HuH-7.5 (cell line): ENCODE measurements around the gene SLC9A3.

Source experiments
- DNase-seq: peaks from one replicate; pipeline ENCODE4 v3.0.0; 2011; ENCODE audit warnings: low spot score

The SLC9A3 gene

DNA sequence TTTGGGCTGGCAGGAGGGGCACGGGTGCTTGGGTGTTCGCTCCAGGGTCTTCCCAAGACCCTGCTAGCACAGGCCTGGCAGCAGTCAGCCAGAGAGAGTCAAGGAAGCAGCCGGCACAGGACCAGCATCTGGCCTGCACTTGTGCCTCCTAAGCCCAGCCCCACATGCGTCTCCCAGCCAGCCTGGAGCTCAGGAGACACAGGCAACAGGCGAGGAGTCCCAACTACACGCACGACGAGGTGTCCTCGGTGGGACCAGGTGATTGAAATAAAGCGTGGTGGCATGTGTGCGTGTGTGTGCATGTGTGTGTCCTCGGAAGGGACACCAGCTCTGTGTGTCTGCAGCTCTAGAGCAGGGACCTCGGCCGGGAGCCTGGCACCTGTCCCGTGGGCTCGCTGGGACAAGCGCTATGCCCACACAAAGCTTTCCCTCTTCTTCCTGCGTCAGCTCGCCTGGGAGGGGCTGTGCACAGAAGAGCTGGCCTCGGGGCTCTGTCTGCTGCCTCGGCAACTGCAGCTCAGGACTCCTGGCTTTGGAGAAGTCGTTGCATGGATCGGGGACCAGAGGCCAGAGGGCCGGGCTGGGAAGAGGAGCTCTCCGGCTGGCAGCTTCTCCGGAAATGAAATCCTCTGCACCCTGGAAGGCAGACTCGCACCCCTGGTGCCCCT lies 14.7 kb upstream of the SLC9A3 start:
- no peak for DNase-seq

DNA sequence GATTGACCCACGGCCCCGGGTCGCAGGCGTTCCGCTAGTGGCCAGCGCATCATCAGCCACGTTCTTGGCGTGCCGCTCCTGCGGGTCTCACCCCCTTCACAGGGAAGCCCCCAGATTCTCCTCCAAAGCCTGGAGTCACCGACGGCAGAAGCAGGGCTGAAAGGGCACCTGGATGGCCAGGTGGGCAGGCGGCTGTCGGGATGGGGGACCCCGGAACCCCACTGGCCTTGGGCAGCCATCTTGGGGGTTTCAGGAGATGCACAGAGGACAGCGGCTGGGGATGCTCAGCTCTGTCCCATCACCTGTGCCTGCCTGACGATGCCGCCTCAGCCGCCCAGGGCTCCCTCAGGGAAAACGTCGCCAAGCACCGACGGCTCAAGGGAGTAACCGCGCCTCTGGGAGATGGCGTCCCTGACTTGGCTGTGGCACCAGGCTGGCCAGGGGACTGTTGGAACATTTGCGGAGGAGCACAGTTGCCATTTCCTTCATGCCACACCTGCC lies 14.1 kb upstream of the SLC9A3 start:
- no peak for DNase-seq

- DNase-seq = no peak
These were observed 13.4 kb upstream of the SLC9A3 start for GRCh38 chr5:537621-538071.

GRCh38 chr5:537098-537497 lies 12.8 kb upstream of the SLC9A3 start:
- DNase-seq = no peak

- DNase-seq = no peak
These were observed 11.8 kb upstream of the SLC9A3 start for GRCh38 chr5:535846-536698.

DNA sequence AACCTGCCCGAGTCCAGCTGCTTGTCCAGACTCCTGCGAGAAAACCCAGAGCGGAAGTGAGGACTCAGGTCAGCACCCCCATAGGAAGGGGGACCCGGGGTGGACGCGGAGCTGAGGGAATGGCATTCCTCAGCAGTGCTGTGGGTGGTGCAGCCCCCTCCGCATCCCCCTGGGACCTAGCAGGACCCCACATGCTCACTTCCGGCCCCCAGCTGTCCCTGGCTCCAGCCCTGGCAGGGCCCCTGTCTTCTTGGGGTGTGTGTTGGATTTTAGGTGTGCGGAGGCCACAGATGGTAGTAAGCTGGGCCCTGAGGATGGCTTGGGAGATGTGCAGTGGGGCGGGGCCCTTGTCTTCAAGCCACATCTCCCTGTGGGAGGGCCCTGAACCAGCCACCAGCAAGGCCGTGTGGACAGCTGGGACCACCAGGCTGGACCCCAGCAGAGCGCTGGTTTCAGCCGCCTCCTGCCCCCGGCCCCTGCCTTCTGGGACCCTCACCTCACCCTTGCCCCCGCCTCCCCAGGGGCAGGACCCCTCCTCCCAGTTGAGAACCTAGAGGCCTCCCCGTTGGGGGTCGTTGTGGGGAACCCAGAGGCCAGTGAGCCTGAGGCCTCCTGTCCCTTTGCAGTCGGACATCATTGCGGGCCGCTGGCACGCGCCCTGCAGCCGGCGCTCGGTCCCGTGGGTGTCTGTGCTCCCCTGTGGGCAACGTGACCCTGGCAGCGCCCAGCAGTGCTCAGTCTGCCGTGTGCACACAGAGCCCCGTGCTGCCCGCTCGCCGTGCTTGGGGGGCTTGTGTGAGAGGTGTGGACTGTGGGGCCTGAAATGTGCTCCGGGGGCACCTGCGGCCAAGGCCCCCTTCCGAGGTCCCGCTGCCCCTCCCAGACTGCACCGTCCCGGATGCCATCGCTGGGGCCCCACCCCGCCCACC lies 10.8 kb upstream of the SLC9A3 start:
- no peak for DNase-seq

DNA sequence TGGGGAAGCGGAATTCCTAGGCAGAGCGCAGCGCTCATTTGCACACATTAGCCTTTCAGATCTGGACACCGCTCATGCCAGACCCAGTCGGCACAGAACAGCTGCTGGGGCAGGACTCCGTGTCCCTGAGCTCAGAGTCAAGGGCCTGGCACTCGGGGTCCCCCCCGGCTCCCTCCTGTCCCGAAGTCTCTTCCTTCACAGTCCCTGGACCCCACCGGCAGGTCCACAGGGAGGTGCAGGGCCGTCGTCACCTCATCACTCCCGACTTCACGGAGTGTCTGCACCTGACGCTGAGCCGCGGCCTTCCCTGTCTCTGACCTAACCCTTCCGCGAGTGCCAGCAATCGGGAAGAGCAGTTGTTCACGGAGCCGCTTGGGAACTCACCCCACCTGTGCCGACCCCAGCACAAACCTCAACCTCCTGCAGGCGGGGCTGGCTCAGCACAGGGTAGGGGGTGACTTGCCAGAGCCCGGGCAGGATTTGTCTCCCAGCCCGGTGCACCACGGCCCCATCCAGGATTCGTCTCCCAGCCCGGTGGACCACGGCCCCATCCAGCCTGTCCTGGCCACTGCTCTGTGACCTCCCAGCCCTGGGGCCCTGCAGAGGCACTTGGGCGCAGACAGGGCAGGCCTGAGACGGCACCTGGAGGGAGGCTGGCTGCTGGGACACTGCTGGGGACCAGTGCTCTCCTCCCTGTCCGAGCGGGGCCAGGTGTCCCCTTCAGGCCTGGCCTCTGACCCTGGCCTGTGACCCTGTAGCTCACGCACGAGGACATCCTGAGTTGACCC lies 9.9 kb upstream of the SLC9A3 start:
- no peak for DNase-seq

GRCh38 chr5:533243-533954 lies 9.2 kb upstream of the SLC9A3 start:
- DNase-seq = no peak

GRCh38 chr5:532521-533242 lies 8.4 kb upstream of the SLC9A3 start:
- DNase-seq = no peak

- DNase-seq = no peak
These were observed 7.6 kb upstream of the SLC9A3 start for GRCh38 chr5:531749-532315.

- DNase-seq = no peak
These were observed 7.0 kb upstream of the SLC9A3 start for GRCh38 chr5:531101-531748.

DNA sequence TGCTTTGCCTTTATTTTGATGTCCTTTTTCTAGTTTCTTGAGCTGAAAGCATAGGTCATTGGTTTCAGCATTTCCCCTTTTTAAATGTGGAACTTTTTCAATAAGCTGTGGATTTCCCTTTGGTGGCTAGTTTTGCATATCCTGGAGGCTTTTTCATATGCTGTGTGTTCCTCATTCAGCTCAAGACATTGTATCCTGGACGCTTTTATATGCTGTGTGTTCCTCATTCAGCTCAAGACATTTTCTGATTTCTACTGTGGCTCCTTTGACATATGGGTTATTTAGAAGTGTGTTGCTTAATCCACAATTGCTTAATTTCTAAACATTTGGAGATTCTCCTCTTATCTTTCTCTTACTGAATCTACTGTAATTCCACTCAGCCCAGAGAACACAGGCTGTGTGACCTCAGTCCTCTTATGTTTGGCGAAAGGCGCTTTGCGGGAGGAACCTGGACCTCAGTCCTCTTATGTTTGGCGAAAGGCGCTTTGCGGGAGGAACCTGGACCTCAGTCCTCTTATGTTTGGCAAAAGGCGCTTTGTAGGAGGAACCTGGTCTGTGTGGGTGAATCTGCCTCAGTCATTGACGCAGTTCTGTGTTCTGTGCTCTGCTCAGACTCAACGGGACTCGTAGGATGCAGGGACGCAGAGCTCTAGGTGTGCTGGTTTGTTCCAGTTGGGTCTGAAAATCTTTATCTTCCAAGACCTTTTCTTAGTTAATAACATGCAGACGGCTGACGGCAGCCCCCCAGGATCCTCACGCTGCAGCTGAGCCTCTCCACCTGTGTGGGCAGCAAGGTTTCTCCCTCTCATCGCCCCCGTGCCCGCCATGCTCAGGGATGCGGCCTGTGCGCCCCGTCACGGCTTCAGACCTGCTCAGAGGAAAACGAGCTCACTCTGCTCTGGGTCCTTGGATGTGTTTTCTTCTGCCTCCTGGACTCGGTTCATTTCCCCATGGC lies 6.0 kb upstream of the SLC9A3 start:
- DNase-seq = no peak

GRCh38 chr5:528629-529511 lies 4.6 kb upstream of the SLC9A3 start:
- no peak for DNase-seq

DNA sequence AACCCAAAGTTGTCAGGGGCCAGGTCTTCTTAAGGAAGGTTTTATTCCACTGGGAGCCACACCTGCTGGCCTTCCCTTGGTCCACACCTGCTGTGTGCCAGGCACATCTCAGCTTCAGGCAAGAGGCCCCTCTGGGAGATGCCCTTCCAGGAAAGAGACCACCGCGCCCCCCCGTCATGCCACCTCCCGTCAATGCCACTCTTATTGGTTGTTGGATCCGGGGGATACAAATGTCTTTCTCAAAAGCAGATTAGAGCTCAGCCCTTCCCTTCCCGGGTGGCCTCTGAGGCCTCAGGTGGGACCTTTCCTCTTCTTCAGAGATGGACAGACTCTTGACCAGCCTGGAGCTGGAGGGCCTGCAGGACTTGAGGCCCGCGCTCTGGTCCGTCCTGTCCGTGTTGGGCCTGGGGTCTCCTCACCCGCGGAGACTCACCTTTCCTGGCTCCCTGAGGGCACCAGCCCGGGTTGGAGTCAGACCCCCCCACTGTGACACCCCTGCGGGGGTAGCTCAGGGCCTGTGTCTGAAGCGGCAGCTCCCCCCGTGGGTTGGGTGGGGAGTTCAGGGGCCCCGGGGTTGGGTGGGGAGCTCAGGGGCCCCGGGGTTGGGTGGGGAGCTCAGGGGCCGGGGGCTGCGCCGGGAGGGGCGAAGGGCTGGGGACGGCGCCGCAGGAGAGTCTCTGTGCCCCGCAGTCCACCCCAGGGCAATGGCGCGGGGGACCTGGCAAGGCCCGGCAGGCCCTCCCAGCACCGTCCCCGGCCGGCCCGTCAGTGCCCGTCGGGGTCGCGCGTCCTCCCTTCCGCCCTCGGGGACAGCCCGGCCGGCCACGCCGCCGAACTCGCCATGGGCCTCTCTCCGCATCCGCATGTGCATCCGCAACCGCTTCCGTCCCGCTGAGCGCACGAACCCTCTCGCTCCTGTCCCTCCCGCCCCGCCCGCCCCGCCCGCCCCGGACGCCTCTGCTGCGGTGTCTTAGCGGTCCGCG lies 3.7 kb upstream of the SLC9A3 start:
- no peak for DNase-seq

DNA sequence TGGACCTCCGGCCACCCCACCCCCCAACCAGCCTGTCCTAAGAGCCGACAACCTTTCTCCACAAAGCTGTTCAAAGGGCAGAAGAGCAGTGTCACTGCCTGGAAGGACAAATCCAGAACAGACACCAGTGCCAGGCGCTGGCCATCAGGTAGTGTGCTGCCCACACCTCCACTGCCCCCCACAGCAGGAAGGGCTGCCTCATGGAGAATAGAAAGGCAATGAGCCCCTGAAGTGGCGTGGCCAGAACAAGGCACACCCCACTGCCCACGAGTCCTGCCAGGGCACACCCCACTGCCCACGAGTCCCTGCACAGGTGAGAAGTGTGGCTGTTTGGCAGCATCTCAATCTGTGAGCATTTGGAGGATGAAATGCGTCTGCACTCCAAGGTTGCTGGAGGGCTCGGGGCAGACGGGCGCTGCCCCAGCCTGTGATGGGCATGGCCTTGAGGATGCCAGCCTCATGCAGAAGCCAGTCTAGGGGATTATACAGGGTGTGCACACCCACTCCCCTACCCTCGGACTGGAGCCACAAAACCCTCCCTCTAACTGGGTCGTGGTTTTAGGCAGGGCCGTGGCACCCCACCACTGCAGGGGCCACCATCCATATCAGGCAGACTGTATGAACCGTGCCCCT lies 2.3 kb upstream of the SLC9A3 start:
- DNase-seq = no peak
